Mucosa of gallbladder (tissue), 1 donor: Measurements from ENCODE around the gene DPM3. TPM values are rescaled to one million over a fixed set of nuclear protein-coding genes. Genes with fewer than 3 reads are reported as not detected.
"Not testable (repeated sequence)": the region's sequence is repeated elsewhere in the genome, so short reads cannot be mapped to it uniquely, and the experiment has no call there.

Experiments used
- DNase-seq: peaks from one replicate; pipeline ENCODE4 v3.0.0-alpha.2; 2020; ENCODE audit warnings: low spot score
- total RNA-seq: library from RNA; stranded (reverse); gene quantifications from one replicate; pipeline ENCODE4 v1.2.1, GENCODE V29; 2021
- donor health status: DM: no; HTN: no; CAD: no.

Gene DPM3, protein sequence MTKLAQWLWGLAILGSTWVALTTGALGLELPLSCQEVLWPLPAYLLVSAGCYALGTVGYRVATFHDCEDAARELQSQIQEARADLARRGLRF
- 130 TPM for total RNA-seq

- peak; percentile 87 for DNase-seq
Measured at GRCh38 chr1:155139895-155140629, at the start of gene DPM3. Gene DPM3, minus strand, starts transcription at chr1:155140531. Its CDS starts 291 bp downstream, at chr1:155140240.

DNA sequence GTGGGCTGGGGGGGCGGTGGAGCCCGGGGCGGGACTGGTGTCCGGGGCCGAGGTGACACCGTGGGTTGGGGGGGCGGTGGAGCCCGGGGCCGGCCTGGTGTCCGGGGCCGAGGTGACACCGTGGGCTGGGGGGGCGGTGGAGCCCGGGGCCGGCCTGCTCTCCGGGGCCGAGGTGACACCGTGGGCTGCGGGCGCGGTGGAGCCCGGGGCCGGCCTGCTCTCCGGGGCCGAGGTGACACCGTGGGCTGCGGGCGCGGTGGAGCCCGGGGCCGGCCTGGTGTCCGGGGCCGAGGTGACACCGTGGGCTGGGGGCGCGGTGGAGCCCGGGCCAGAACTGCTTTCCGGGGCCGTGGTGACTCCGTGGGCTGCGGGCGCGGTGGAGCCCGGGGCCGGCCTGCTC, 49.6 kb upstream of the DPM3 start:
- DNase-seq: not testable (repeated sequence)

- no peak for DNase-seq
Measured at GRCh38 chr1:155188268-155188667, 47.9 kb upstream of the DPM3 start.

GRCh38 chr1:155187456-155187891, 47.1 kb upstream of the DPM3 start:
- no peak for DNase-seq

- DNase-seq: no peak
Measured at GRCh38 chr1:155186794-155187455, 46.6 kb upstream of the DPM3 start.

DNA sequence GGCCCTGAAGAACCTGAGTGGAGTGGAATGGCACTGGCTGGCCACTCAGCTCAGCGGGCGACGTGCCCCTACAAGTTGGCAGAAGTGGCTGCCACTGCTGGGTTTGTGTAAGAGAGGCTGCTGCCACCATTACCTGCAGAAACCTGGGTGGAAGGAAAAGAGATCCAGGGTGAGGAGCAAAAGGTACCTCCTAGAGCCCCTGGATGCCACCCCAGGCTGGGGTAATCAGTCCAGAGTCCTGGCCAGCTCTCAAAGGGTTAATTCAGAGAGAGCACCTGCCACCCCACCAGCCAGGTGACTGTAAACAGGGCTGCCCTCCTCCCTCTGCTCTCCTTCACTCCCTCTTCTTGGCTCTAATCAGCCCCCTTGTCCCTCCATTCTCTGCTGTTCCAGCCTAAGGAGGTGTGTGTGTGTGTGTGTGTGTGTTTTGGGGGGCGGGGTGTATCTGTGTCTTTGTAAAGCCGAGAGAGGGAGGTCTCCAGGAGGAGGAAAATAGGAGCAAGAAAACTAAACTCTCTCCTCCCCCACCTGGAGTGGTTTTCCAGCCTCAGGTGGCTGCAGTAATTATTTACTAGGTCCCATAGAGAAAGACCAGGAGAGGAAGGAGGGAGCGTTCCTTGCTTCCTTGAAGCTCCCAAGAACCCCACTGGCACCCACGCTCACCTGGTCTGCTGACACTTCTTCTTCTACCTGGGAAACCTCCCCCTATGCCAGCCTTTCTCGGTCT, 45.9 kb upstream of the DPM3 start:
- peak; percentile 43 for DNase-seq

- no peak for DNase-seq
Measured at GRCh38 chr1:155185783-155186066, 45.4 kb upstream of the DPM3 start.

DNA sequence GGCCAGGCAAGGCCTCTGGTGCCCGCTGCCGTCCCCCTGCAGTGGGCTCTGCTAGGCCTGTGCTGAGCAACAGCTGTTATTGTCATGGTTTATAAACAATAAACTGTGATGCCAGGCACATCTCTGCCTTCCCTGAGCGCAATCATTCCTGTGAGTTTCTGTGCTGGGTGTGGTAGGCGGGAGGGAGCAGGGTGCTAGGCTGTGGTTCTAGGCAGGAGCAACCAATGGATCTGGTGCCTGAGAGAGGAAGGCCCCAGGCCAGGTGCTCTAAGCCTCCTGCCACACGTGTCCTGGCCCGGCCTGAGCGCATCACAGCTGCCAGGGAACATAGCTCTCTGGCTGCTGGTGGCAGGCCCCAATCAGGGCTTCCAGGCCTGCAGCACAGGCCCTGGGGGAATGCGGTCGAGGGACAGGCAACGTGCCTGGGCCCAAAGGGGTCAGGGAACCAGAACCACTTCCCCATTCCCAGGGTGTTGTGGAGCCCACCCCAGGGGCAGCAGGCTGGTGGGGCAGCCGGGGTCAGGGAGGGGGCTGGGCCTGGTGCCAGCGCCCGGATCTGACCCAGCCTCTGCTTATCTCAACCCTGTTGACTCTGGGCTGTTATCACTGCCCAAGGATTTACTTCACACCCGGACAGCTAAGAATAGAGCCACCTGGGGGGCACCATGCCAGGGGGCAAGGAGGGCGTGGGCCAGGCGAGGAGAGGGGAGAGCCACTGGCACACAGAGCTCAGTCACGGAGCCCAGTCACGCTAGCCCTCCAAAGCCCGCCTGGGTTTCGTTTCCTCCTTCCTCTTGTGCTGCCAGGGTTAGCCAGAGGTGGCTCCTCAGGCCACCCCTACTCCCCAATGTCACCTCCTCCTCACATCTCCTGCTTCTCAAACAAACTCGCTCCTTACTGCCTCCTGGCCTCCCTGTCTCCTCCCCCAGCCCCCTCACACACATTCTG, 44.8 kb upstream of the DPM3 start:
- no peak for DNase-seq

GRCh38 chr1:155184351-155184811, 44.0 kb upstream of the DPM3 start:
- no peak for DNase-seq

DNA sequence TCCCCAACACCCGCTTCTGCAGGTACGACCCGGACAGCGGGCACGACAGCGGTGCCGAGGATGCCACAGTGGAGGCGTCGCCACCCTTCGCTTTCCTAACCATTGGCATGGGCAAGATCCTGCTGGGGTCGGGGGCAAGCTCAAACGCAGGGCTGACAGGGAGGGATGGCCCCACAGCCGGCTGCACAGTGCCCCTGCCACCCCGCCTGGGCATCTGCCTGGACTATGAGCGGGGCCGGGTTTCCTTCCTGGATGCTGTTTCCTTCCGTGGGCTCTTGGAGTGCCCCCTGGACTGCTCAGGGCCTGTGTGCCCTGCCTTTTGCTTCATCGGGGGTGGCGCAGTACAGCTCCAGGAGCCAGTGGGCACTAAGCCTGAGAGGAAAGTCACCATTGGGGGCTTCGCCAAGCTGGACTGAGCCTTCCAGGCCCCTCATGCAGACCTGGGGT, 43.5 kb upstream of the DPM3 start:
- no peak for DNase-seq

- DNase-seq: no peak
Measured at GRCh38 chr1:155182052-155182550, 41.8 kb upstream of the DPM3 start.

- no peak for DNase-seq
Measured at GRCh38 chr1:155181371-155182051, 41.2 kb upstream of the DPM3 start.

DNA sequence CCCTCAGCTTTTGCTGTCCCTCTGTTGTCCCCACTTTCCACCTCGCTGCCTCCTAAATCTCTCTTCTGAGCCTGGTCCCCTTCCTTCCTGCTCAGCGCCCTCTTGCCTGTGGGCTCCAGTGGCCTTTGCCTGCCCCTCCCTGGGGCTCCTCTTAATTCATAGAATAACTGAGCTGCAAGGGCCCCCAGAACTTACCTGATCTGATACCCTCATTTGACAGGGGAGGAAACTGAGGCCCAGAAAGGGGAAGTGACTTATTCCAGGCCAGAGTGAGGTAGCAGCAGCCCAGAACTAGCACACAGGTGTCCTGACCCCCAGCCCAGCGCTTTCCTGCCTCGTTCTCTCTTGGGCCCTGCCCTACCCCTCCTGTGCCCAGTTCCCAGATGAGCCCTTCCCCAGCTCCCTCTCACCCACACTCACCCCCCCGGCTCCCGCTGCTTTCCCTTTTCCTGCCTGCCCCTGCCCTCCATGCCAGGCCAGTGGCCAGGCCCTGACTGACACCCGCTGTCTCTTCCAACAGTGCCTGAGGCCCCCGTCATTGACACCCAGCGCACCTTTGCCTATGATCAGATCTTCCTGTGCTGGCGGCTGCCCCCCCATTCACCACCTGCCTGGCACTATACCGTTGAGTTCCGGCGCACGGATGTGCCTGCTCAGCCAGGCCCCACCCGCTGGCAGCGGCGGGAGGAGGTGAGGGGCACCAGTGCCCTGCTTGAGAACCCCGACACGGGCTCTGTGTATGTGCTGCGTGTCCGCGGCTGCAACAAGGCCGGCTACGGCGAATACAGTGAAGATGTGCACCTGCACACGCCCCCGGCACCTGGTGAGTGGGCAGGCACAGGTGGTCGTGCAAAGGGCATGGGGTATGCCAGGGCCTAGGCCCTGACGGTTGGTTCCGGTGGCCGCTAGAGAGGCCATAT, 39.0 kb upstream of the DPM3 start:
- DNase-seq: no peak

- no peak for DNase-seq
Measured at GRCh38 chr1:155178441-155179111, 38.2 kb upstream of the DPM3 start.

DNA sequence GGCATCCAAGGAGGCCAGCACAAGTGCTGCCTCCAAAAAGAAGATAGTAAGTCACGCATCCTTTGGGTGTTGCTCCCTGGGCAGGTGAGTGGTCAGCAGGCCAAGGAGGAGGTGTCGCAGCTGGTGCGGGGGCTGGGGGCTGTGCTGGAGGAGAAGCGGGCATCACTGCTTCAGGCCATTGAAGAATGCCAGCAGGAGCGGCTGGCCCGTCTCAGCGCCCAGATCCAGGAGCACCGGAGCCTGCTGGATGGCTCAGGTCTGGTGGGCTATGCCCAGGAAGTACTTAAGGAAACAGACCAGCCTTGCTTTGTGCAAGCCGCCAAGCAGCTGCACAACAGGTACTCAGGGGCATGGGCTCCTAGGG, 37.6 kb upstream of the DPM3 start:
- DNase-seq: no peak

DNA sequence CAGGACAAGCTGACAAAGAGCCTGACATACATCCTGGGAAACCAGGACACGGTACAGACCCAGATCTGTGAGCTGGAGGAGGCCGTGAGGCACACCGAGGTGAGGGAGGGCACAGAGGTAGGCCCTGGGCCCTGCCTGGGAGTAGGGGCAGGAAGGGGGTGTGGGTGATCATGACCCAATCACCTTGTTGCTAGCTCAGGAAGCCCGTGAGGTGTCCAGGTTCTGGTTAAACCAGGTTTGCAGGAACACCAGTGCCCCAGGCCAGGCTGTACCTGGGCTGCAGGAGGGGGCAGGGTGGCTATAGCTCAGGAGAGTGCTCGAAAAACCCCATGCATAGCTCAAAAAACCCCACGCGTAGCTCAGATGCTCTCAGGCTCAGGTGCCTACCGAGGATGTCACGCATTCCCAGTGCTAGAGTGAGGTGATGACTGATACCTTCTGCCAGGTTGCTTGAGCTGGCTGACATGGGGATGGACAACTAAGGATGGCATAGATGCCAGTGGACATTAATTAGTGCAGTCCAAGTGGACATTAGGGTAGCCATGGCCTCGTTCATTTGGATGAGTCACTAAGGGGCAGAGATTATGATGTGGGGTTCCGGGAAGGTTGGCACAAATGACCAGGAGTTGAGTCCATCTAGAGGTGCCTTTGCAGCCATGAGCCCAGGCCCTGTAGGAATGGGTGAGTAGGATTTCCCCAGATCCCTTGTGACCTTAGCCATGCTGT, 37.0 kb upstream of the DPM3 start:
- no peak for DNase-seq

DNA sequence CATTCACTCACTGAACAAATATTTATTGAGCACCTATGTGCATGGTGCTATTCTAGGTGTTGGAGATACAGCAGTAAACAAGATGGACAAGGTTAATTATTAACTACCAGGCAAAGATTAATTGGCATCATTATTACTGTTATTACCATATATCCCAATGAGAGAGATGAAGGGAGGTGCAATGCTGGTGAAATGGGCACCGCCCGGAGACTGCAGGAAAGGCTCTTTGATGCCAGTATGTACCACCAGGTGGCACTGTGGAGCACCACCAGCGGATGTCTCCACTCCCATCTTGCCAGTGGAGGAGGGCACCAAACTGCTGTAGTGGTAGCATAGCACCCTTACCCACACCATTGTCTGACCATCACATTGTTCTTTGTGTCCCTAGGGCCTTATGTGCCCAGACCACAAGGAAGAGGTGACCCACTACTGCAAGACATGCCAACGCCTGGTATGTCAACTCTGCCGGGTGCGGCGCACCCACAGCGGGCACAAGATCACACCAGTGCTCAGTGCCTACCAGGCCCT, 36.3 kb upstream of the DPM3 start:
- DNase-seq: peak; percentile 89

- no peak for DNase-seq
Measured at GRCh38 chr1:155175927-155176371, 35.6 kb upstream of the DPM3 start.
